ENCODE measurements around the gene LCN6.

The LCN6 gene

DNA sequence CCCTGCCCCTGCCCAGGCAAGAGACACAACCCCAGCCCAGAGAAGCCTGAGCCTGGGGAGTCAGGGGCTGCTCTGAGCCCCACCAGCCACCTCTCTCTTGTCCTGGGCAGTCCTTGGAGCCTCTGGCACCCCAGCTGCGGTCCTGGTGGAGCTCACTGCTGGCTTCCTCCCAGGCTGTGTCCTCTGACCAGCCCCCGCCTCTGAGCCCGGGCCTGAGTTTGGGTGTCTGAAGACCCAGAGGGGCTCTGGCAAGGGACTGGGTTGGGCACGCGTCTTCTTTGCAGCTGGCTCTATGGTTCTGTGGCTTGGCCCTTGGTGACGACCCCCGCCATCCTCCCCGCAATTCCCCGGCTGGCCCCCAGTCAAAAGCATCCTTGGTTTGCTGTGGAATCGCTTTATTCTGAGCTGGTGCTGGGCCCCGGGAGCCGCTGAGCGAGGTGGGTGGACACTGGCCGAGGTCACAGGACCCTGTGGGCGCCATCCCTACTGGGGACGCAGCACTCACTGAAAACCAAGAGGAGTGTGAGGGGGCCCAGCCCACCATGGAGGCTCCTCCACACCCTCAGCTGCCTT is 4.6 kb downstream of the LCN6 start:
- no peak for ATAC-seq

DNA sequence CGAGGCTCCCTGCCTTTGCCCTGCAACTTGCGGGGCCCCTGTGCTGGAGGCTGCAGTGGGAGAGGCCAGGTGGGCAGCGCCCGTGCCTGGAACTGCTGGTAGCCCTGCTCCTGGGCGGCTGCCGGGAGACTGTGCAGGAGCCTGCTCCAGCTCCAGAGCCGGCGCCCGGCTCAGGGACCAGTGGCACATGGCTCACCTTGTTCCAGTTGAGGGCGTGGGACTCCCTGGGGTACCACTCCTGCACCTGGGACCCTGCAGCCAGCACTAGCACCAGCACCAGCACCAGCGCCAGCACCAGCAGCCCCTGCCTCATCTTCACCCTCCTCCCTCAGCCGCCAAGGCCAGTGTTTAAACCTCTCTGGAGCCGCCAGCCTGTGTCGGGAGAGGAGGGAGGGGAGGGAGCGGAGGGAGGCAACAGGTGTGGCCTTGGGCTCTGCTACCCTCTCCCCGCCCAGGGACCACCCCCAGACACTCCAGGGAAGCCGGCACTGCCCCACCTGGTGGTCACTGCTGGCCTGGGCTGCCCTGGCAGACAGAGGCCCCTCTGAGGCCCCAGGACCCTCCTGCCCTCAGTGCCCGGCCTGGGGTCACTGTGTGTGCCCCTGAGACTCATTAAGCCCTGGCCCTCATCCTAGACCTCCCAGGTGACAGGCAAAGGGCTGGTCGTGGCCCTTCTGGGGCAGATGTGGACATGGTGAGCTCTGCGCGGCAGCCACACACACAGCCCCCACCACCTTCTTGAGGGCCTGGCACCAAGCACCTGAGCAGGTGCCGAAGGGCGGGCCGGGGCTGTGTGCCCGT is 5.5 kb downstream of the LCN6 start, which contains the start of gene LCN10:
LCN10 (minus strand) TSS at position 350 of the 801 bp plus-strand sequence; CDS start at position 313, 37 bp downstream.
- DNase-seq (no peak), ATAC-seq (peak; percentile 1)

More for the DNA sequence above, 4.6 kb downstream of the LCN6 start:
- no peak for DNase-seq

DNA sequence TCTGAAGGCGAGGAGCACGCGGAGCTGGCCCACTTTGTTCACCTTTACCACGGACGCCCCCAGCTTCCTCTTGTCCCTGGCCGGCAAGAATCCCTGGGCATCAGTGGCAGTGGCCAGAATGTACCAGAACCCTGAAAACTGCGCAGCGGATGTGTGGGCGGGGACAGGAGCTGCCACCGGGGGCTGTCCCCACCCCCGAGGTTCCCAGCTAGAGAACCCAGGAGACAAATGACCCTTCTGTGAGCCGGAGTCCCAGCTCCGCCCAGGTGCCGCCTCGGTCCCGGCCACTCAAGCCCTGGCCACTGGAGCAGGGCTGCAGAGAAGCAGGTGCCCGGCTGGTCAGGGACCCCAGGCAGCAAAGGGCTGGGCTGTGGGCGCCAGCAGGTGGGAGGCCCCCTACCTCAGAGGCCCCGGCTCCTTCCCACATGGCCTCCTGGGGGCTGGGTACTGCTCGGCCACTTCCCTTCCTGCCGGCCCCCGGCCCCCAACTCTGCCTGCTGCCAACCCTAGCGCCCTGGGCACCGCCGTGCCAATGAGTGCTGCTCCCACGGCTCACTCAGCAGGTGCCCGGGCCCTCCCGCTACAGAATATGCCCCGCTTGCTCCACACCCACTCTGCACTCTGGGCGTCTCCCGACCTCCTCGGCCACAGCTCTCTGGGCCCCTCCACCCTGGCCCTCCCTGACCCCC is 6.3 kb downstream of the LCN6 start:
- DNase-seq (peak; percentile 75), ATAC-seq (peak; percentile 37)

DNA sequence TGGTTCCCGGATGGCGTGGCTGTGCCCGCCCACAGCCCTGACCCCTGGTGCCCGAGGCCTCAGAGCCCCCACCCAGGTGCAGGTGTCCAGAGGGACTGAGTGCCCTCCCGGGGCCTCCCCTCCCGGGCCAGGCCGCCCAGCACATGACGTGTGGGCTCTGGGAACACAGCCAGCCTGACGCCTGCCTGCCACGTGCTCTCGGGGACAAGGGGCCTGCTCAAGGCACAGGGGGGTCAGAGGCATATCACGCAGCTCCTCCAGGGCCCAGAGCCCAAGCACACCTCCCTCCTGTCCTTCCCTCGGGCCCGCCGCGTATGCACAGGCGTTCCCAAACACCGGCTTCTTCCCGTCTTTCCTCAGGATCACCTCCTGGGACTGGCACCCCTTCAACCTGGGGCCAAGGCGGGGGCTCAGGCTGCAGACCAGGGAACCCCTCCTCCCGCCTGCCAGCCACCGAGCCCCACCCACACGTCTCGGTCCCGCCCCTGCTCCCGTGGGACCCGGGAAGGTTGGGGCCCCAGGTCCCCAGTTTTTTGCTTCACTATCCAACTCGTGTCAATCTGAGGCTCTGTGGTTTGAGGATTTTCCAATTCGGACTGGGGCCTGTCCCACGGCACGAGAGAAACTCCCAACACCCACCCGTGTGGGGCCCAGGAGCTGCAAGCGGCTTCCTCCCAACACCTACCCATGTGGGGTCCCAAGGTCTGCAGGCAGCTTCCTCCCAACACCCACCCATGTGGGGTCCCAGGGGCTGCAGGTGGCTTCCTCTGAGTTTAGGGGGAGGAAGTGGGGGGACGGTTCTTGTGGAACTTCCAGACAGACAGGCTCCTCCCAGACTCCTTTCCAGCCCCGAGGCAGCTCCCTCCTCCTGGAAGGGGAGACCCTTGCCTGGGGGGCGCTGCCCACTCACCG is 7.1 kb downstream of the LCN6 start:
- peak; percentile 38 for DNase-seq
- peak; percentile 26 for ATAC-seq

DNA sequence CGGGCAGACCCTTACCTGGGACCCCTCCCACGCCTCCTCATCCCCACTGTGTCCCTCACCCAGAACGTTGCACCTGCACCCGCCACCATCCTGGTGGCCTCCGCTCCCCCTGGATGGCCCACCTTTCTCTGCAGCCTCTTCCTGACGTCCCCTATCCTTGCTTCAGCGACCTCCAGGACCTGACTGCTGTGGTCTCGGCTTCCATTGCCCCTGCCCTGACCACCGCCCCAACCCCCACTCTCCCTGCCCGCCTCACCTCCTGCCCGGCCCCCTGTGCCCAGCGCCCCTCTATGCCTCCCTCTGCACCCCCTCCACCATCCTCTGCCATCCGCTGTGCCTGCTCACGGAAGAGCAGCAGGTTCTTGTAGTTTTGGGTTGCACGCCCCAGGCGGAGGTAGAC is 7.8 kb downstream of the LCN6 start:
- no peak for DNase-seq
- ATAC-seq: no peak

DNA sequence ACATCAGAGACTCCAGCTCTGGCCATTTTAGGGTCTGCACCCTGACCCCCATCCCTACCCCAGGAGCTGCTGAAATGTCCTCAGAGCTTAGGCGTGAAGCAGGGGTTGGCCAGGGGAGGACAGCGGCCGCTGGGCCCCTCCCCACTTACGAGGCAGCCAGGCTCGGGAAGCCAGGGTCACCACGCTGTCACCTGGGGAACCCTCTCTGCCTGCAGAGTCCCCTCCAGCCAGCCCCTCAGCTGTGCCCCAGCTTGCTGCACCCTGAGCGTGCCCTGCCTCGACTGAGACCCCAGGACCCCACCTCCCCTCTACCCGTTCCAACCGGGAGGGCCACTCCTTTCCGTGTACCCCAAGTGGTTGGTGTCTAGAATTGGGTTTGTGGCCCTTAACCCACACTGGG is 8.3 kb downstream of the LCN6 start:
- DNase-seq: no peak
- no peak for ATAC-seq

DNA sequence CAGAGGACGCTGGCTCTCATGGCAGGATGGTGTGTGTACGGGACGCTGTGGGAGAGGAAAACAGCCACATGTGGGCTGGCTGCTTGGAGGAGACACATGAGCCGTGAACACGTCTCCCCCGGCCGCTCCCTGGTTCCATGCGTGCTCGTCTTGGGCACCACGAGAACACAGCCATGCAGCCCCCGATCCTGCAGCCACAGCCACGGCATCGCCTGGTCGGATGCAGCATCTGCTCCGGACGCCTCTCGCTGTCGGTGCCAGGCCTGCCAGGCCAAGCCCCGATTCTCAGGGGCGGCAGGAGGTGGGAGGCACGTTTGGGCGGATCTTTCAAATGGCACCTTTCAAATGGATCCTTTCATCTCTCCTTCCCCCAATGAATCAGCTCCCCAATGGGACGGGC is 8.8 kb downstream of the LCN6 start:
- ATAC-seq (no peak), DNase-seq (no peak)

DNA sequence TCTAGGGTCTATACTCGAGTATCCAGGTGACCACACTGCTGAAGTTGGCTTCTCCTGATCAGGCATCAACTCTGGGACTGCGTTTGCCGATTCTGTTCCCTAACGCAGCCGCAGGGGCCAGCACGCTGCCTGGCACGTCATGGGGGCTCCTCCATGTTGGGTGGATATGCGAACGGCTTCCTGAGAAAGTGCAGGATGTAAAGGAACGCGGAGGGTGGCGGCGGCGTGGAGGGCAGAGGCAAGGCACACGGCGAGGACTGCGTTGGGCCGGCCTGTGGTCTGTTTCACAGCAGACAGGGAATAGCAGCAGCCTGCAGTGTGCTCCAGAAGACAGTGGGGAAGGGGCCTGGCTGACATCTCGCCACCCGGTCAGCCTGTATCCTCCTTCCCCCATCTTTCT is 9.4 kb downstream of the LCN6 start:
- ATAC-seq (no peak), DNase-seq (no peak)

DNA sequence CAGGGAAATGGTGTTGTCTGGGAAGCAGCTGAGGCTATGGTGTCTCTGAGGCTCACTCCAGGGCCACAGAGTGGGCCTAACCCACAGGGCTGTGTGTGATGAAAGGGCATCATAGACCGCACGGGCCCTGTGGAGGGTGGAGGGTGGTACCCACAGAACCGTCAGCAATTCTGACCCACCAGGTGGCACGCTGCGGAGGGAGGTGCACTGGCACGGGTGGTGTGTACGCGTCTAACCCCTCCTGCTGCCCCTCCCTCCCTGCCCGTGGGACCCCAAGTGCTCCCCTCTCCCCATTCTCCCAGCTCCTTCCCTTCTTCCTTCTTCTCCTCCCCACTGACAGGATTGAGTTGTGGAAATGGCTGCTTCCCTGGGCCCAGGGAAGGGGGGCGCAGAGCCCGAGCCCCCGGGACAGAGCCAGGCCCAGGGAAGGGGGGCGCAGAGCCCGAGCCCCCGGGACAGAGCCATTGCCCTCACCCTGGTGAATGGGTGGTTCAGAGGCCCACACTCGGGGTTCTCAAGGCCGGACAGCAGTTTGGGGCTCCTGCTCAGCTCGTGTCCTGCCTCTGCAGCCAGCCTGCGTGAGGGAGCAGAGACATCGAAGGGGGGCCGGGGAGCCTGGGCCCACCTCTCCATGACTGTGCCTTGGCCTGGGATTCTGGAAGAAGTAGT is 12.4 kb downstream of the LCN6 start:
- ATAC-seq (no peak), DNase-seq (no peak)

DNA sequence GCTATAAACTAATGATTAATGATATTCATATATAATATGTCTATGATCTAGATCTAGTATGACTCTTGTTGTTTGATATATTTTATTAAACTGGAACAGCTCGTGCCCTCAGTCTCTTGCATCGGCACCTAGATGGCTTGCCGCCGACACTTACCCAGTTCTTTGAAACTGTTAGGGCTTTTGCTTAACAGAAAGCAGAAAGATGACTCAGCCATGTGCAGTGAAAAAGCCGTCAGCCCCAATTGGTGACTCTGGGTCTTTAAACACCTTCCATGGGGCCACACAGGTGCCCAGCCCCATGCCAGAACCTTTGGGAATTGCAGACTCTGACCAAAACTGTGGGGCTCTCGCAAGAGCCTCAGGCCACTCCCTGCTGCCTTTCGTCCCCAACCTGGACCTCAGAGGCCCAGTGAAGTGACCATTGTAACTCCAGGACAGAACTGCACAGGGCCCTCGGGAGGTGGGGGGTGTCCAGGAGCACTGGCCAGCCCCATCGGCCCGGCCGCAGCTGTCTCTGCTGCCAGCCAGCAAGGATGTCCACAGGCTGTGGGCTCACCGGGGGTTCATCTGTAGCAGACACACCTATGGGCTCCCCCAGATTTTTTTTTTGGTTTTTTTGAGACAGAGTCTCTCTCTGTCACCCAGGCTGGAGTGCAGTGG is 13.4 kb downstream of the LCN6 start:
- no peak for DNase-seq
- peak; percentile 21 for ATAC-seq

DNA sequence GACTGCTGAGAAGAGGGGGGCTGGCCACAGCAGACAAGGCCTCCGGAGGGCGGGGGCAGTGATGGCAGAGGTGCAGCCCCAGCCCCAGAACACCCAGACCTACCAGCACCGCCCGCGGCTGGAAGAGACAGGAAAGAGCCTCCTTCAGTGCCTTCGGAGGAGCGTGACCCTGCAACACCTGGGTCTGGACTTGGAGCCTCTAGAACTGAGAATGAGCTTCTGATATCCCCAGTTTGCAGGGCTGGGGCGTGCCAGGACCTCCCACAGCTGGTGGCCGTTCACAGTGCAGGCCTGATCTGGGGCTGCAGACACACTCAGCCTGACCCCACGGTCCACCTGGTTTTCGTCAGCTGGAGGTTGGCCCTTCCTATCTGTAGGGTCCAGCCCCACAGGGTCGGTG is 14.7 kb downstream of the LCN6 start:
- ATAC-seq (no peak), DNase-seq (no peak)

DNA sequence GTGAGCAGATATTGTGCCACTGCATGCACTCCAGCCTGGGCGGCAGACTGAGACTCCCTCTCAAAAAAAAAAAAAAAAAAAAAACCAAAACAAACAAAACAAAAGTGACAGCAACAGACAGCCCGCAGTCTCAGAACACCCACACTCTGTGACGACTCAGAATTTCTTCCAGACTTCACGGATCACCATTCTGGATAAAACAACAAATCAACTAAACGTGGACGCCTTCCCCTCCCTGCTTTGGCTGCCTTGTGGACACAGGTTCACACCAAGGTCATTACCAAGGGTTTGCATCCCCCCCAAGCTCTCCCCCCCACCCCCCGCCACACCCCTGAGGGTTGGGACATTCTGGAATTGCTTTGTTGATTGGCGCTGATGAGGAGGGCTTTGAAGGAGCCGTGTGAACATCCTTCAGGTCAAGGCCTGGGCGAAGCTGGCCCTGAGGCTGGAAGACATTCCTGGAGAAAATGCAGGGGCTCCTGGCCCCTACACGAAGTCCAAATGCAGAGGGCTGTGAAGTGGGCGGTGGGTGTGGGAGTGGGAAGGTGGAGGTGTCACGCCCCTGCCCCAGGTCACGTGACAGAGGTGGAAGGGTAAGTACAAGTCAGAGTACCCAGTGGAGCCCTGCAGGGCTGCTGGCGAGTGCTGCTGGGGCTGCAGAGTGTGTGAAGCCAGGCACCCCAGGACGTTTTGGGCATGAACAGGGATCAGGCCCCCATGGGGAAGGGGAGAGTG is 15.7 kb downstream of the LCN6 start:
- ATAC-seq (no peak), DNase-seq (no peak)

DNA sequence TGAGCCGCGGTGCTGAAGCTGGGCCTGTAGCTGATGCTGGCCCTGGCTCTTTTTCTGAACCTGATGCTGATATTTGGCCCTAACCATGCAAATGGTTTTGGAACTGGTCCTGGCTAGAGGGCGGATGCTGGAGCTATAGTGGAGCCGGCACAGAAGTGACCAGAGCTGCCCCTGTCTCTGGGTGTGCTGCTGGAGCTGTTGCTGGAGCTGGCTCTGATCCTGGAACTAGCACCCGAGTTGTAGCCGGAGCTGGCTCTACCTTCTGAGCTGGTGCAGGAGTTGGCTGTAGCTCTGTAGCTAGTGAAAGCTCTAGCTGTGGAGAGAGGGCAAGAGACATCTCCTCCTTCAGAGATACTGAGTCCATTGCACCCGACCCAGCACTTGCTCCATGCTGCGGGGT is 18.4 kb downstream of the LCN6 start:
- no peak for DNase-seq

DNA sequence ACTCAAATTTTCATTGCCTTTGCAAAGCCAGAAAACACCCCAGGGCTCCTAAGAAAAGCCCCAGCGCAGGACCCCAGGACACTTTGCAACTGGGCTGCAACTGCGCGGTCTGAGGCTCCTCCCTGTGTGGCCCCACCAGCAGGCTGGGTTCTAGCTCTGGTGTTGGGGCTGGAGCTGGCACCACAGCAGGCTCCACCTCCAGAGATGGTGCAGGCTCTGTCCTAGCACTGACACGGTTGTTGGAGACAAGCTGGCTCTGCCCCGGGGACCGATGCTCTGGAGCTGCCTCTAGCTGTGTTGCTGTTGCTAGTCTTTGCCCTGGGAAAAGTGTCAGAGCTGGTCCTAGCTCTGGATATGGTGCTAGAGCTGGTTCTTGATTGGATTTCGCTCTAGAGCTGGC is 19.2 kb downstream of the LCN6 start:
- ATAC-seq (peak; percentile 15), DNase-seq (no peak)

More for the DNA sequence above, 18.4 kb downstream of the LCN6 start:
- ATAC-seq: no peak

DNA sequence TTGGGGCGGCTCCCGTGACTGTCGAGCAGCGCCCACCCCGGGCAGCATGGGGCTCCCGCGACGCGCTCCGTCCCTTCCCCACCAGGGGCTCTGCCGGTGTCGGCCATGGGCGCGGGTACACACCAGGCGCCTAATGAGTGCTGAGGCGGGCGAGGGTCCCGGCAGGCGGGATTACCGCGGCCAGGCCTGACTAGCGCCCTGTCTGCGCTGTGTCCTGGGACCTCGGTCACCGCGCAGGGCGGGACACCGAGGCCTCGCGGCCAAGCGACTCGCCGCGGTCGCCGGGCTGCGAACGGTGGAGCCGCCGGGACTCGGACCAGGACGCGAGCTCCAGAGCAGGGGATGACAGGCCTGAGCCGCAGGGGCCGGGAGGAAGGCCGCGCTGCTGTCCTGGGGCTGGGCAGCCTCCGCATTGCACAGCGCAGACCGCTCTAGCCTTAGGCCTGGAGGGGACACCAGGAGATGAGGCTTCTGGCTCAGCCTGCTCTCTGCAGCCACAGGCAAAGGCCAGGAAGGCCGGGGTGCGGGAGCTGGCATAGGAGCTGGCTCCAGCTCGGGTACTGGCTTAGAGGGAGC is 19.7 kb downstream of the LCN6 start:
- peak; percentile 7 for ATAC-seq
- no peak for DNase-seq

DNA sequence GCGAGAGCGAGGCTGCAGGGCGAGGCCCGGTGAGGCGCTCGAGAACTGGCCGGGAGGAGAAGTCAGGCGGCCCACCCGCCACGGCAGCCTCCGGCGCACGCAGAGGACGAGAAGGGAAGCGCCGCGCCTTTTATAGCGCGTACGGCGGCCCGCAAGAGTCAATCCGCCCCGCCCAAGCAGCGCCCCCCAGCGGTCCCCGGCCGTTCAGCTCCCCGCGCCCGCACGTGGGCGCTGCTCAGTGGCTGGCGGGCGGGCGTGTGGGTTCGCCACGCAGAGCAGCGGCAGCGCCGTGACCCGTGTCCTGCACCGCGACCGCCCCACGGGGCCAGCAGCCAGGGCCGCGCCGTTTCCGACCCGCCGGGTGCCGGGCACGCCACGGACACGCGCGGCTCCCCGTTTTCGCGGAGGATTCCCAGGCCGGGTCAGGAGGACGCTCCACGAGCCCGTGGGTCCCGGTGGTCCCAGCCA is 20.2 kb downstream of the LCN6 start:
- peak; percentile 61 for ATAC-seq

DNA sequence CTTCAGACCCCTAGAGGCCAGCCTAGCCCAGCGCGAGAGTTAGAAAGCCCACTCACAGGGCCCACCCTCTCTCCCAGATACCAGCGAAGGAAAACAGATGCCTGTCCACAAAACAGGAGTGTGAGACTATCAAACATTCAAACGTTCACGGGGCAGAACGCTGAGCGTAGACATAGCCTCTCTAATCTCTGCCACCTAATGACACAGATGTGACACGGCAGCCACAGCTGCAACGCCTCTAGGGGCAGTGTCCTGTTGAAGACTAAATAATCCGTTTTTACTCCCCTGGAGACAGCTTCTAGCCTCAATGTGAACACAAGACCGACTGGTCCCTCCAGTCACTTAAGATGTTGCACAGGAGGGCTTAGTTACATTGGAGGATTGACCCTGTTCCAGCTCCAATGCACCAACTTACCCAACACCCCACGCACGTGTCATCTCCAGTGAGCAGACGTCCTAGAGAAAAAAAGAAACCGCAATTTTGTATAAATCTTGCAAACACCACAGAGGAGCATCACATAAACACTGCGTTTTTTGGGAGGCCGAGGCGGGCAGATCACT is 21.6 kb downstream of the LCN6 start:
- ATAC-seq (no peak), DNase-seq (no peak)

More for the DNA sequence above, 20.2 kb downstream of the LCN6 start:
- peak; percentile 95 for DNase-seq

DNA sequence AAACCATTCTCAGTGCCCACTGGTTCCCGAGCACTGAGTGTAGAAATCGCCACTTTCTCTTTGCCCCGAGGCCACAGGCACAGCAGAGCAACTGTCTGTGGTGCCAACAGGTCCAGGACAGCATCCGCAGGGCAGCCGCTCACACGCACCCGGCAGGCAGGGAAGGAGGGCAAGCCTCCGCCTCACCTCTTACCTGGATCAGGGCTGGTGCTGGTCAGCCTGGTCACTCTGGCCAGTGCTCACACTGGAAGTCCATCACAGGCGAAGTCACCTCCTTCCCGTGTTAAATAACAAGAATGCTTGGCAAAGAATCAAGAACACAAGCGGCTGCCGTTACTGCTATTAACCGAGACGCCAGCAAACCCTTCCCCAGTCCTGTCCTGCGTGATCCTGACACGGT is 22.2 kb downstream of the LCN6 start:
- ATAC-seq (no peak), DNase-seq (no peak)

DNA sequence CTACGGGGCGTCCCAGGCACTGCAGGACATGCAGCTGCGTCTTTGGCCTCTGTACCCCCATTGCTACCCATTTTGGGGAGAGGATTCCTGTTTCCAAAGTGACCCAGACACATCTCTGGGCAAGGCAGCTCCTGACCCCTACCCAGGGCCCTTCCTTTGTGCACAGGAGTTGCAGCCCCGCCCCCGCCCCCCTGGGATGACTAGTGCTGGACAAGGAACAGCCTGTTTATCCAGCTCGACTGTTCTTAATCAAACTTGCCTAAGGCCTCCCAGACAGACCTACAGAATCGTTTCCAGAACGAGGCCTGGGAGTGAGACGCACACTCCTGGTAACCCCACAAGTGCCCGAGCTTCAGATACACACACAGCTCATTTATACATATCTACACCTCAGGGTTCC is 22.7 kb downstream of the LCN6 start:
- ATAC-seq: no peak

DNA sequence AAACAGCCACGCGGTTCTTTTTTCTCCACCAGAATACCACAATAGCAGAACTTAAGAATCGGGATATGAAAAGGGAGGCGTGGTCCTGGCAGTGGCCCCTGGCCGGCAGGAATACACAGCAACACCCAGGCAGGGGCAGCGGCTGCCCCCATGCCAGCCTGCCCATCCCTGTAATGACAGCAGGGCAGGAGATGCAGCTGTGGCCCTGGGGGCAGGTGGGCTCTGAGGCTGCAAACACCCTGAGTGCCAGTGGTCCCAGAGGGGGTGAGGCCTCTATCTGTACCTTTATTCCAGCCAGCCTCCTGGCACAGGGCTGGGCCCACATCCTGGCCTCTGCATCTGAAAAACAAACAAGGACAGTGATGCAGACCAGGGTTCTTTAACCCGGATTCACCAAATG is 23.6 kb downstream of the LCN6 start:
- ATAC-seq (no peak), DNase-seq (no peak)

More for the DNA sequence above, 22.7 kb downstream of the LCN6 start:
- DNase-seq: no peak

Data from stimulated activated naive CD8-positive, alpha-beta T cell treated with anti-CD3 and anti-CD28 coated beads, Interleukin-15, Interleukin-2, amounts not matched to agents 100 U/mL and 50 U/mL, for 24 hours (primary cell).